NT2/D1 (cell line): ENCODE measurements around the gene KCTD12.

Experiments
- SUZ12 ChIP-seq: IDR thresholded peaks from 2 replicates; pipeline ENCODE4 v1.6.1; 2011; ENCODE audit not compliant: insufficient read length, insufficient read depth; ENCODE audit errors: extremely low read depth
- YY1 ChIP-seq: IDR thresholded peaks from 2 replicates; pipeline ENCODE4 v1.6.1; 2011; ENCODE audit not compliant: insufficient read length, insufficient read depth
- ZNF274 ChIP-seq: IDR thresholded peaks from 2 replicates; pipeline ENCODE4 v1.6.1; 2011; ENCODE audit warnings: mild to moderate bottlenecking, low read depth, low read length

DNA sequence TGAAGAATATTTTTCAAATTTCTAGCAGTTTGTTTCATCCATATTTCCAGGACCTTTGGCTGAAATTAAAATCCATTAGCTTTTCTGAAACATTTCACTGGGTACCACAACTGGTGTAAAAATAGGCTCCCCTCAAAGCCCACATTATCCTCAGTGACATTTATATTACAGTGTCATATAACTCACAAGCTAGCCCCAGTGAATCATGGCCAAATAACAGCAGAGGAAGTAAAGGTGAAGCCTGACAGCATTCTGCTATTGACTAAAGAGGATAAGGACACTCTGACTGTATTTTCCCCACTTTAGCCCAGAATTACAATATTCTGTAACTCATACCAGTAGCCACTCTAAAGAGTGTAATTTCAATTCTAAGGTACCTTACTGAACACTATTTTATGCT is 21.9 kb downstream of the KCTD12 start:
- TF ChIP-seq YY1 (no peak), ZNF274 (no peak), SUZ12 (no peak)
